ENCODE data around the gene ABHD12B. TPM values are rescaled to one million over a fixed set of nuclear protein-coding genes. Genes with fewer than 3 reads are reported as not detected.

The ABHD12B gene
- total and polyA plus RNA-seq, 2 donors from 2014 or later: 0.88 TPM; not detected in 1

DNA sequence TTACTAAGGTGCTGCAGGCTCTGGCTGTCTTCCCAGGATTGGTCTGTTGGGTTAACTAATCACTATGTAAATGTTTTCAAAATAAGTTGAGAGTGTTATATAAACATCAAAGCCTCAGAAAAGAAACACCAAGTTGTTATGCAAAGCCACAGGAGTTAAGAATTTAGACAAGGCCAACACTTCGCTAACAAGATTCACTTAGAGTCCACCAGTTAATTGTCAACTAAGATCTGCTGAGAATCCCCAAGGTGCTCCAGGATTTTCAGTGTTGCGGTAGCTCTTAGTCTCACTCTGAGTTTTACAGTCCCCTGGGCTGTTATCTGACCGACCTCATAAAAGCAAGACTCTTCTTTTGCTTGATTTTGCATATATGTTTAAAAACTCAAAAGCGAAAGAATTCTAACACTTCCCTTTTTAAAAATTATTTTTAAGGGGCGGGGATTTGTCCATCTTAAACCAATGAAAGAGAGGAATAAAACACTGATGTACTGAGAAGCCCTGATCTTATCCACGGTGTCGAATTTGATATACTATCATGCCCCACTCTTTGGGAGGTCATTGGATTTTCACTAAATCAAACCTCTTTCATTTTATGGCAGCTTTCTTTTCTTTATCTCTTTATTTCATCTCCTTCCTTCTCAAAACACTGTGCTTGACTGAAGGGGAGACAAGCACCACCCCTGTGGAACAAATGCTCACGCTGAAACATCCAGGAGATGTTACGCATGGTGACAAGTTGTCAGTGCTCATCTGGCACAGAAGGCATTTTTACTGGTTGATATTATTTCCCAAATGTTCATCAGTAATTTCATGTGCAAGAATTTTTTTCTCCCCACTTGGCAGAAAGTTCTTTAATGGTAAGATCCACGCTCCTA, 47.9 kb upstream of the ABHD12B start:
- peaks cover 0 to 6% (median 0%) of the 10 kb centered on the region in 3 donors for H3K4me1 ChIP-seq (ENCODE audit: control insufficient read depth in 2 of 3, insufficient read depth in 2 of 3, low read depth in 1 of 3, low read length in 3 of 3)
- H3K4me3 ChIP-seq (ENCODE audit: low read length in 3 of 3): no peak overlapping the region
- H3K27ac ChIP-seq (ENCODE audit: low read depth in 2 of 2, low read length in 2 of 2): no peak overlapping the region
- DNase-seq (peak in 2 of 5 donors; percentile 15 to 36), FAIRE-seq (no peak)
- no peaks in the 10 kb centered on the region for H3K36me3 ChIP-seq (ENCODE audit: control insufficient read depth in 2 of 3, insufficient read depth in 3 of 3, low read length in 3 of 3)
- TF ChIP-seq, protein P1, sequence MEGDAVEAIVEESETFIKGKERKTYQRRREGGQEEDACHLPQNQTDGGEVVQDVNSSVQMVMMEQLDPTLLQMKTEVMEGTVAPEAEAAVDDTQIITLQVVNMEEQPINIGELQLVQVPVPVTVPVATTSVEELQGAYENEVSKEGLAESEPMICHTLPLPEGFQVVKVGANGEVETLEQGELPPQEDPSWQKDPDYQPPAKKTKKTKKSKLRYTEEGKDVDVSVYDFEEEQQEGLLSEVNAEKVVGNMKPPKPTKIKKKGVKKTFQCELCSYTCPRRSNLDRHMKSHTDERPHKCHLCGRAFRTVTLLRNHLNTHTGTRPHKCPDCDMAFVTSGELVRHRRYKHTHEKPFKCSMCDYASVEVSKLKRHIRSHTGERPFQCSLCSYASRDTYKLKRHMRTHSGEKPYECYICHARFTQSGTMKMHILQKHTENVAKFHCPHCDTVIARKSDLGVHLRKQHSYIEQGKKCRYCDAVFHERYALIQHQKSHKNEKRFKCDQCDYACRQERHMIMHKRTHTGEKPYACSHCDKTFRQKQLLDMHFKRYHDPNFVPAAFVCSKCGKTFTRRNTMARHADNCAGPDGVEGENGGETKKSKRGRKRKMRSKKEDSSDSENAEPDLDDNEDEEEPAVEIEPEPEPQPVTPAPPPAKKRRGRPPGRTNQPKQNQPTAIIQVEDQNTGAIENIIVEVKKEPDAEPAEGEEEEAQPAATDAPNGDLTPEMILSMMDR (IDR thresholded peaks at IDR 0.05; ENCODE audit: borderline replicate concordance, extremely low read depth, insufficient read depth): no peak
- H3K9ac ChIP-seq (ENCODE audit: low read length in 3 of 3): no peak overlapping the region
- intact Hi-C loops (cut with DNase I): no loop called here
- H3K9me3 ChIP-seq (ENCODE audit: control insufficient read depth in 2 of 3, insufficient read depth in 1 of 3, low read length in 3 of 3): no peaks in the 10 kb centered on the region
- no peaks in the 10 kb centered on the region for H3K27me3 ChIP-seq (ENCODE audit: control insufficient read depth, insufficient read depth, low read length)

DNA sequence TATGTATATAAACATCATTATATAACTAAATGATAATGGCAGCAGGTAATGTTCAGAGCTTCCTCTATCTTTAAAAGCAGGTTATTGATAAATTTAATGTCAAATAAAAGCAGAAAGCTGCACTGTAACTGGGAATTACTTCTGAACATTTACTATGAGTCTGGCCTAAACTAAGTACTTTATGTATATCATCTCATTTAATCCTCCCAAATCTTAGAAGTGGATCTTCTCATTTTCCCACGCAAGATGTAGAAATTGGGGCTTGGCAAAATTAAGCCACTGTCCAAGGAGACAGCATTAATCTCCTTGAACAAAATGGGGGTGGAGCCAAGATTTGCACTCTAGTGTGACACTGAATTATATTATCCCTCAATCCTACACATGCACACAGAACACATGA, 46.5 kb upstream of the ABHD12B start:
- H3K4me1 ChIP-seq (ENCODE audit: control insufficient read depth in 2 of 3, insufficient read depth in 2 of 3, low read depth in 1 of 3, low read length in 3 of 3): peaks cover 0 to 6% (median 3%) of the 10 kb centered on the region in 3 donors
- no peak overlapping the region for H3K4me3 ChIP-seq (ENCODE audit: low read length in 3 of 3)
- TF ChIP-seq, protein P1 (IDR thresholded peaks at IDR 0.05; ENCODE audit: borderline replicate concordance, extremely low read depth, insufficient read depth): no peak
- FAIRE-seq (no peak), DNase-seq (no peak)
- no peaks in the 10 kb centered on the region for H3K9me3 ChIP-seq (ENCODE audit: control insufficient read depth in 2 of 3, insufficient read depth in 1 of 3, low read length in 3 of 3)
- intact Hi-C loops (cut with DNase I): no loop called here
- no peaks in the 10 kb centered on the region for H3K36me3 ChIP-seq (ENCODE audit: control insufficient read depth in 2 of 3, insufficient read depth in 3 of 3, low read length in 3 of 3)
- no peak overlapping the region for H3K9ac ChIP-seq (ENCODE audit: low read length in 3 of 3)
- H3K27me3 ChIP-seq (ENCODE audit: control insufficient read depth, insufficient read depth, low read length): no peaks in the 10 kb centered on the region
- no peak overlapping the region for H3K27ac ChIP-seq (ENCODE audit: low read depth in 2 of 2, low read length in 2 of 2)

DNA sequence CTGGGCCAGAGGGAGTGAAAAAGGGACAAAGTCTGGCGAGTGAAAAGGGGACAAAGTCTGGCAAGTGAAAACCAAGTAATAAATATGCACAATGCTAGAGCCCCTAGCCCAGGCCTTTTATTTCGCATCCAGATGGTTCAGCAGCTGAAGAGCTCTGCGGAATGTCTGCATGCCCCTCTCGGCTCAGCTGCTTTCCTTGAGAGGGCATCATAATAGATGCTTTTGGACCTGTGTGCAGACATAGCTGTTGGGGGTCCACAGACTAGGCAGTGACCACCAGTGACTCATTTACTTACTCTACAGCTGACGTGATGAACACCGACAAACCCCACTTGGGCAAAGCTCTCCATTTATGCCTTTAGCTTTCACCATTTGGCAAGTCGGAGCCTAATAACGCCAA, 45.2 kb upstream of the ABHD12B start:
- Histone ChIP-seq H3K4me3 (ENCODE audit: low read length in 3 of 3) (no peak overlapping the region), H3K9ac (ENCODE audit: low read length in 3 of 3) (no peak overlapping the region), H3K27ac (ENCODE audit: low read depth in 2 of 2, low read length in 2 of 2) (no peak overlapping the region), H3K9me3 (ENCODE audit: control insufficient read depth in 2 of 3, insufficient read depth in 1 of 3, low read length in 3 of 3) (no peaks in the 10 kb centered on the region), H3K27me3 (ENCODE audit: control insufficient read depth, insufficient read depth, low read length) (no peaks in the 10 kb centered on the region), H3K4me1 (ENCODE audit: control insufficient read depth in 2 of 3, insufficient read depth in 2 of 3, low read depth in 1 of 3, low read length in 3 of 3) (peaks cover 0 to 6% (median 4%) of the 10 kb centered on the region in 3 donors), H3K36me3 (ENCODE audit: control insufficient read depth in 2 of 3, insufficient read depth in 3 of 3, low read length in 3 of 3) (no peaks in the 10 kb centered on the region)
- FAIRE-seq (no peak), DNase-seq (no peak)
- intact Hi-C loops (cut with DNase I): no loop called here
- TF ChIP-seq, protein P1 (IDR thresholded peaks at IDR 0.05; ENCODE audit: borderline replicate concordance, extremely low read depth, insufficient read depth): no peak
